Esophagus squamous epithelium (tissue), 4 donors: ENCODE measurements around the gene ANK3.

ENCODE experiments used
- CTCF ChIP-seq, 6 experiments: fragments of 450-650 bp in 4 of 6; fragments of 200-600 bp in 2 of 6; sonication (generic) in 2 of 6; IDR thresholded peaks; one replicate each; pipeline ENCODE4 v1.5.1; 2016 to 2019; ENCODE audit warnings: antibody characterized with exemption in 6 of 6, mild to moderate bottlenecking in 4 of 6, moderate library complexity in 4 of 6
- POLR2A ChIP-seq, 4 donors: fragments of 450-650 bp; IDR thresholded peaks; one replicate each; pipeline ENCODE4 v1.6.1; 2017; ENCODE audit warnings: antibody characterized with exemption in 4 of 4, mild to moderate bottlenecking in 4 of 4, moderate library complexity in 3 of 4

DNA sequence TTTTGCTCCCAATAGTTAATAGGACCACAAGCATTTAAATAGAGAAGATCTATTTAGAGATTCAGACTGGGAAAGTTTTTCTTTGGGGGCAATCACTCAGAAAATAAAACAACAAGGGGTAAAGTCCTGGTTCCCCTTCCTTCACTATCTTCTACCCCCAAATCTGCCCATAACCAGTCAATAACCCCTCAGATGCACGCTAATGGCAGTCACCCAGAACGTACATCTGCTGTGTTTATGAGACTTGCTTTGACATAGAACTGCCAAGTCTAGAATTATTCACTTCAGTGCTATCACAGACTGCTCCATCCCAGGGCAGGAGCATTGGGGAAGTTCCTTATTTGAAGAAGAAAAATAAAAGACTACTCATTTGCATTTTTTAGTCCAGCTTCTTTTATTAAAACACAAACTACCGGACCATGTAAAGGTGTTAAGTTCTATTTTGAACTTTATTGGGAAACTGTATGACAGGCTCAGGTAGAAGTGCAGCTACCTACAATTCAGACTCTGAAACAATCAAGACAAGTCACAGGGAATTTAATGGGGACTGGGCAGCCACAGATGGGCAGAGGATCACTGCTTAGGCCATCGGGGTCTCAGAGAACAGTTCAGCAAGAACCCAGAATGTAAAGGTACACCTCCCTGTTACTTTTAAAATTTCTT lies 38.4 kb downstream of the ANK3 start:
- no peak for TF ChIP-seq CTCF (IDR thresholded peaks at IDR 0.05)
- no peak for TF ChIP-seq POLR2A (IDR thresholded peaks at IDR 0.05)
